ENCODE data around the gene TSR1. TPM values are rescaled to one million over a fixed set of nuclear protein-coding genes. Genes with fewer than 3 reads are reported as not detected.

The TSR1 gene
- total and polyA plus RNA-seq, 2 donors (not counting 1 experiment from before 2014, with no cell fraction given): 10.2 to 31.5 TPM

- Histone ChIP-seq H3K4me2 (replicated peaks; ENCODE audit: low read depth, low read length, poor library complexity, severe bottlenecking) (no peak overlapping the region), H3K4me3 (ENCODE audit: control extremely low read depth in 1 of 5, extremely low read depth in 1 of 5, insufficient read depth in 1 of 5, low read depth in 2 of 5, low read length in 4 of 5) (no peak overlapping the region), H3K79me2 (ENCODE audit: control insufficient read depth, insufficient read depth, low read length) (peaks cover 7% of the 10 kb centered on the region), H3K27me3 (replicated peaks in 1 of 4; ENCODE audit: control extremely low read depth in 1 of 4, control insufficient read depth in 3 of 4, insufficient read depth in 4 of 4, low read length in 3 of 4) (no peaks in the 10 kb centered on the region), H3K9me3 (ENCODE audit: control extremely low read depth in 1 of 3, control insufficient read depth in 2 of 3, insufficient read depth in 1 of 3, low read length in 2 of 3) (no peaks in the 10 kb centered on the region), H3K36me3 (replicated peaks in 1 of 2; ENCODE audit: control extremely low read depth in 1 of 2, control insufficient read depth in 1 of 2, extremely low read depth in 1 of 2, insufficient read depth in 2 of 2, low read length in 1 of 2) (peaks cover 25 to 51% of the 10 kb centered on the region in 2 experiments), H3K4me1 (ENCODE audit: control insufficient read depth in 2 of 2, insufficient read depth in 2 of 2, low read length in 2 of 2) (no peaks in the 10 kb centered on the region), H4K20me1 (ENCODE audit: control insufficient read depth, insufficient read depth, low read length, poor library complexity, severe bottlenecking) (no peaks in the 10 kb centered on the region), H3K9ac (ENCODE audit: low read length) (no peak overlapping the region), H3K27ac (ENCODE audit: low read length in 2 of 2) (no peak overlapping the region), H2AFZ (ENCODE audit: insufficient read depth, low read depth, low read length, poor library complexity, severe bottlenecking) (no peak overlapping the region)
- WGBS (ENCODE audit: insufficient coverage): 95% methylated on average over 4 of the region's 7 CpGs
- Mint-ChIP-seq H3K4me1 (no peaks in the 10 kb centered on the region), H3K27me3 (no peaks in the 10 kb centered on the region), H3K9me3 (ENCODE audit: insufficient read depth) (no peaks in the 10 kb centered on the region), H3K27ac (peak overlapping the region; percentile 46), H3K4me3 (no peak overlapping the region)
- ChIA-PET POLR2A (no interaction called here), CTCF (interaction anchor here (0.7 to 4.3 kb wide), 16 partner anchors 12 to 400 kb away, joined by 3 to 35 read pairs (median 4); partner anchors contain the start of genes HIC1, SMG6, SRR and TSR1)
- TF ChIP-seq EZH2 (IDR thresholded peaks at IDR 0.05; ENCODE audit: borderline replicate concordance, insufficient read depth, low read depth, low read length, poor library complexity, severe bottlenecking) (no peak), CTCF (IDR thresholded peaks at IDR 0.05) (peak; percentile 79)
- intact Hi-C loops (cut with micrococcal nuclease): loop anchor here (1.0 to 10.0 kb wide), 3 partner anchors 224 to 398 kb away; no protein-coding TSS in a partner anchor
- DNase-seq (peak; percentile 71), ATAC-seq (ENCODE audit: low read depth) (peak; percentile 41)
Measured at GRCh38 chr17:2282297-2282873, 53.9 kb downstream of the TSR1 start.

- Histone ChIP-seq H4K20me1 (ENCODE audit: control insufficient read depth, insufficient read depth, low read length, poor library complexity, severe bottlenecking) (no peaks in the 10 kb centered on the region), H3K9me3 (ENCODE audit: control extremely low read depth in 1 of 3, control insufficient read depth in 2 of 3, insufficient read depth in 1 of 3, low read length in 2 of 3) (no peaks in the 10 kb centered on the region), H3K27me3 (replicated peaks in 1 of 4; ENCODE audit: control extremely low read depth in 1 of 4, control insufficient read depth in 3 of 4, insufficient read depth in 4 of 4, low read length in 3 of 4) (no peaks in the 10 kb centered on the region), H3K4me1 (ENCODE audit: control insufficient read depth in 2 of 2, insufficient read depth in 2 of 2, low read length in 2 of 2) (no peaks in the 10 kb centered on the region), H3K4me3 (ENCODE audit: control extremely low read depth in 1 of 5, extremely low read depth in 1 of 5, insufficient read depth in 1 of 5, low read depth in 2 of 5, low read length in 4 of 5) (no peak overlapping the region), H3K4me2 (replicated peaks; ENCODE audit: low read depth, low read length, poor library complexity, severe bottlenecking) (no peak overlapping the region), H3K79me2 (ENCODE audit: control insufficient read depth, insufficient read depth, low read length) (peaks cover 7% of the 10 kb centered on the region), H3K27ac (ENCODE audit: low read length in 2 of 2) (no peak overlapping the region), H3K9ac (ENCODE audit: low read length) (no peak overlapping the region), H3K36me3 (replicated peaks in 1 of 2; ENCODE audit: control extremely low read depth in 1 of 2, control insufficient read depth in 1 of 2, extremely low read depth in 1 of 2, insufficient read depth in 2 of 2, low read length in 1 of 2) (peaks cover 25 to 44% of the 10 kb centered on the region in 2 experiments), H2AFZ (ENCODE audit: insufficient read depth, low read depth, low read length, poor library complexity, severe bottlenecking) (no peak overlapping the region)
- no peak for DNase-seq
- intact Hi-C loops (cut with micrococcal nuclease): loop anchor here (10.0 kb wide), 1 partner anchor 395 kb away; no protein-coding TSS in a partner anchor
- WGBS (ENCODE audit: insufficient coverage): 96% methylated on average over 7 of the region's 9 CpGs
- Mint-ChIP-seq H3K27me3 (no peaks in the 10 kb centered on the region), H3K4me1 (no peaks in the 10 kb centered on the region), H3K4me3 (no peak overlapping the region), H3K9me3 (ENCODE audit: insufficient read depth) (no peaks in the 10 kb centered on the region), H3K27ac (no peak overlapping the region)
- TF ChIP-seq EZH2 (IDR thresholded peaks at IDR 0.05; ENCODE audit: borderline replicate concordance, insufficient read depth, low read depth, low read length, poor library complexity, severe bottlenecking) (no peak), CTCF (IDR thresholded peaks at IDR 0.05) (no peak)
- no peak for ATAC-seq (ENCODE audit: low read depth)
- ChIA-PET POLR2A (no interaction called here), CTCF (interaction anchor here (0.6 to 4.3 kb wide), 5 partner anchors 20 to 398 kb away, joined by 3 to 35 read pairs (median 4); partner anchors contain the start of gene HIC1)
Measured at GRCh38 chr17:2279707-2280106, 56.5 kb downstream of the TSR1 start.

Measured in B cell (primary cell).